ENCODE results near the gene CRACDL.

Gene CRACDL

GRCh38 chr2:98802344-98802743 lies 133.7 kb downstream of the CRACDL start:
- peaks cover 20% of the 10 kb centered on the region for H3K4me1 ChIP-seq (ENCODE audit: control insufficient read depth, insufficient read depth, low read length, unreplicated experiment)
- no peaks in the 10 kb centered on the region for H3K36me3 ChIP-seq (ENCODE audit: insufficient read depth, low read length)
- no peak overlapping the region for H3K27ac ChIP-seq (ENCODE audit: low read depth, low read length)
- no peak overlapping the region for H2AFZ ChIP-seq (ENCODE audit: low read length, unreplicated experiment)
- no peak overlapping the region for H3K4me3 ChIP-seq (ENCODE audit: low read depth, low read length)
- no peaks in the 10 kb centered on the region for H3K79me2 ChIP-seq (ENCODE audit: control insufficient read depth, insufficient read depth, low read length, unreplicated experiment)
- H3K27me3 ChIP-seq (ENCODE audit: insufficient read depth, low read length) = peaks cover 23% of the 10 kb centered on the region

- no peak overlapping the region for H2AFZ ChIP-seq (ENCODE audit: low read length, unreplicated experiment)
- H3K27ac ChIP-seq (ENCODE audit: low read depth, low read length) = no peak overlapping the region
- no peaks in the 10 kb centered on the region for H3K36me3 ChIP-seq (ENCODE audit: insufficient read depth, low read length)
- no peaks in the 10 kb centered on the region for H3K79me2 ChIP-seq (ENCODE audit: control insufficient read depth, insufficient read depth, low read length, unreplicated experiment)
- H3K27me3 ChIP-seq (ENCODE audit: insufficient read depth, low read length) = peaks cover 25% of the 10 kb centered on the region
- peaks cover 20% of the 10 kb centered on the region for H3K4me1 ChIP-seq (ENCODE audit: control insufficient read depth, insufficient read depth, low read length, unreplicated experiment)
- no peak overlapping the region for H3K4me3 ChIP-seq (ENCODE audit: low read depth, low read length)
Measured at GRCh38 chr2:98801921-98802321, 134.1 kb downstream of the CRACDL start.

GRCh38 chr2:98801286-98801685 lies 134.7 kb downstream of the CRACDL start:
- Histone ChIP-seq H3K79me2 (ENCODE audit: control insufficient read depth, insufficient read depth, low read length, unreplicated experiment) (no peaks in the 10 kb centered on the region), H2AFZ (ENCODE audit: low read length, unreplicated experiment) (no peak overlapping the region)

GRCh38 chr2:98800330-98801064 lies 135.5 kb downstream of the CRACDL start:
- Histone ChIP-seq H3K79me2 (ENCODE audit: control insufficient read depth, insufficient read depth, low read length, unreplicated experiment) (no peaks in the 10 kb centered on the region), H2AFZ (ENCODE audit: low read length, unreplicated experiment) (no peak overlapping the region), H3K36me3 (ENCODE audit: insufficient read depth, low read length) (no peaks in the 10 kb centered on the region), H3K27ac (ENCODE audit: low read depth, low read length) (no peak overlapping the region), H3K4me1 (ENCODE audit: control insufficient read depth, insufficient read depth, low read length, unreplicated experiment) (peaks cover 7% of the 10 kb centered on the region), H3K27me3 (ENCODE audit: insufficient read depth, low read length) (peaks cover 27% of the 10 kb centered on the region), H3K4me3 (ENCODE audit: low read depth, low read length) (no peak overlapping the region)

More at GRCh38 chr2:98801286-98801685, 134.7 kb downstream of the CRACDL start:
- peaks cover 27% of the 10 kb centered on the region for H3K27me3 ChIP-seq (ENCODE audit: insufficient read depth, low read length)
- no peak overlapping the region for H3K4me3 ChIP-seq (ENCODE audit: low read depth, low read length)
- no peak overlapping the region for H3K27ac ChIP-seq (ENCODE audit: low read depth, low read length)
- H3K36me3 ChIP-seq (ENCODE audit: insufficient read depth, low read length) = no peaks in the 10 kb centered on the region
- H3K4me1 ChIP-seq (ENCODE audit: control insufficient read depth, insufficient read depth, low read length, unreplicated experiment) = peaks cover 14% of the 10 kb centered on the region

- Histone ChIP-seq H2AFZ (ENCODE audit: low read length, unreplicated experiment) (no peak overlapping the region), H3K79me2 (ENCODE audit: control insufficient read depth, insufficient read depth, low read length, unreplicated experiment) (no peaks in the 10 kb centered on the region), H3K4me3 (ENCODE audit: low read depth, low read length) (no peak overlapping the region)
Measured at GRCh38 chr2:98799375-98800329, 136.4 kb downstream of the CRACDL start.

GRCh38 chr2:98796775-98797544 lies 139.1 kb downstream of the CRACDL start:
- Histone ChIP-seq H3K4me3 (ENCODE audit: low read depth, low read length) (no peak overlapping the region), H2AFZ (ENCODE audit: low read length, unreplicated experiment) (no peak overlapping the region), H3K4me1 (ENCODE audit: control insufficient read depth, insufficient read depth, low read length, unreplicated experiment) (peaks cover 5% of the 10 kb centered on the region), H3K27ac (ENCODE audit: low read depth, low read length) (no peak overlapping the region), H3K79me2 (ENCODE audit: control insufficient read depth, insufficient read depth, low read length, unreplicated experiment) (no peaks in the 10 kb centered on the region), H3K27me3 (ENCODE audit: insufficient read depth, low read length) (peaks cover 19% of the 10 kb centered on the region), H3K36me3 (ENCODE audit: insufficient read depth, low read length) (no peaks in the 10 kb centered on the region)

More at GRCh38 chr2:98799375-98800329, 136.4 kb downstream of the CRACDL start:
- peaks cover 27% of the 10 kb centered on the region for H3K27me3 ChIP-seq (ENCODE audit: insufficient read depth, low read length)
- no peaks in the 10 kb centered on the region for H3K4me1 ChIP-seq (ENCODE audit: control insufficient read depth, insufficient read depth, low read length, unreplicated experiment)
- no peak overlapping the region for H3K27ac ChIP-seq (ENCODE audit: low read depth, low read length)
- no peaks in the 10 kb centered on the region for H3K36me3 ChIP-seq (ENCODE audit: insufficient read depth, low read length)

- Histone ChIP-seq H3K4me1 (ENCODE audit: control insufficient read depth, insufficient read depth, low read length, unreplicated experiment) (peaks cover 5% of the 10 kb centered on the region), H2AFZ (ENCODE audit: low read length, unreplicated experiment) (no peak overlapping the region), H3K79me2 (ENCODE audit: control insufficient read depth, insufficient read depth, low read length, unreplicated experiment) (no peaks in the 10 kb centered on the region), H3K36me3 (ENCODE audit: insufficient read depth, low read length) (no peaks in the 10 kb centered on the region), H3K4me3 (ENCODE audit: low read depth, low read length) (no peak overlapping the region), H3K27ac (ENCODE audit: low read depth, low read length) (no peak overlapping the region), H3K27me3 (ENCODE audit: insufficient read depth, low read length) (peaks cover 12% of the 10 kb centered on the region)
Measured at GRCh38 chr2:98795891-98796676, 139.9 kb downstream of the CRACDL start.

GRCh38 chr2:98793897-98794830 lies 141.9 kb downstream of the CRACDL start:
- H3K4me1 ChIP-seq (ENCODE audit: control insufficient read depth, insufficient read depth, low read length, unreplicated experiment) = peaks cover 5% of the 10 kb centered on the region
- no peak overlapping the region for H2AFZ ChIP-seq (ENCODE audit: low read length, unreplicated experiment)
- no peak overlapping the region for H3K27ac ChIP-seq (ENCODE audit: low read depth, low read length)
- H3K36me3 ChIP-seq (ENCODE audit: insufficient read depth, low read length) = no peaks in the 10 kb centered on the region
- H3K27me3 ChIP-seq (ENCODE audit: insufficient read depth, low read length) = peaks cover 21% of the 10 kb centered on the region
- no peaks in the 10 kb centered on the region for H3K79me2 ChIP-seq (ENCODE audit: control insufficient read depth, insufficient read depth, low read length, unreplicated experiment)
- H3K4me3 ChIP-seq (ENCODE audit: low read depth, low read length) = no peak overlapping the region

- H3K27ac ChIP-seq (ENCODE audit: low read depth, low read length) = no peak overlapping the region
- no peaks in the 10 kb centered on the region for H3K79me2 ChIP-seq (ENCODE audit: control insufficient read depth, insufficient read depth, low read length, unreplicated experiment)
- H3K27me3 ChIP-seq (ENCODE audit: insufficient read depth, low read length) = peaks cover 25% of the 10 kb centered on the region
- no peaks in the 10 kb centered on the region for H3K36me3 ChIP-seq (ENCODE audit: insufficient read depth, low read length)
- H3K4me1 ChIP-seq (ENCODE audit: control insufficient read depth, insufficient read depth, low read length, unreplicated experiment) = peaks cover 5% of the 10 kb centered on the region
- H3K4me3 ChIP-seq (ENCODE audit: low read depth, low read length) = no peak overlapping the region
- no peak overlapping the region for H2AFZ ChIP-seq (ENCODE audit: low read length, unreplicated experiment)
Measured at GRCh38 chr2:98793275-98793674, 142.8 kb downstream of the CRACDL start.

All from ACC112 (cell line).